ENCODE measurements around the gene CHST10.

Gene CHST10

DNA sequence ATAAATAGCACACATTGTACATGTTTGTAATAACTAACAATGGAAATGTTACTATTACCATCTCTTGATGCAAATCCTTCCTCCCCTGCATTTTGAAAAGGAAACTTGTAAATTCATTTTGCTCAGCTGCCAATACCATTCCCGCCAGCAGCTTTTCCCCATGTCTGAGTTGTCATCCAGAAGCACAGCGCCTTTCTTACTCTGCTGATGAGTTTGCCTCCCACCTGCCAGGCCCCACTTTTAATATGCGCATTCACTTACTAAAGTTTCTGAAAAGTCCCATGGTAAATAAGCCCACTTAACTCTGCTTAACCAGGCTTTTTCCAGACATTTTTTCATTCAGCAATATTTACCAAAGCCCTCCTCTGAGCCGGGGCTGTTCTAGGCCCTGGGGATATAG lies 3.9 kb downstream of the CHST10 start:
- DNase-seq, result no peak

DNA sequence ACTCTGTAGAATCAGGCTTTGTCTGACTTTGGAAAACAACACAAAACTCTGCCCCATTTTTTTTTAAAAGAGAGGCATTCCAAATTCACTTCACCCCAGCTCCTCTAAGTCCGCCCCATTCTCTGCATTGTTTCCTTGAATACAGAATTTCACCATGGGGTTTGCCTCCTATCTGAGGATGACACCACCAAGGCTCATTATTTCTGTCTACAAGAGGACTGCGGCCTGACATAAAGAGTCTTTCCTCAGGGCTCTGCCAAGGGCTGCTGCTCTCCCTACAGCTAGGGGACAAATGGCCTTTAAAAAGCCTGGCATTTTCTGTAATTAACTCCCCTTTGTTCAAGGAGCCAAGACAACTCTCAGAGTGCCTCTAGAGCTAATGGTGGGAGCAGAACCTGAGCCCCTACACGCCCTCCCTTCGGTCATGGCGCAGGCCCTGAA lies 4.6 kb downstream of the CHST10 start:
- DNase-seq, result no peak

DNA sequence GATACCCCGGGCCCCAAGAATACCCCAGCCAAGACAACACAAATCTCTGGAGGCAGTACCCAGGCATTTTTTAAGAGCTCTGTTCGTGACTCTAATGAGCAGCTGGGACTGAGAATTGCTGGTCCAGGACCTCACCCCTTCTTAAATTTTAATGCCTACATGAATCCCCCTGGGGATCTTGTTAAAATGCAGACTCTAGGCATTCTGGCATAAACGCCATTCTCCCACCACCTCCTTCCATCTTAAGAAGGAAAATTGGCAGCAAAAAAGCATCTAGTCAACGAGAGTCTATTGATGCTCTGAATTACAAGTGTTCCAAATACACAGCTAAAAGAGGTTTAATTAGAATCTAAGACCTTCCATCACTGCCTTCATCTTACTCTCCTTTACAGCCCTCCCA lies 5.0 kb downstream of the CHST10 start:
- DNase-seq, result no peak

DNA sequence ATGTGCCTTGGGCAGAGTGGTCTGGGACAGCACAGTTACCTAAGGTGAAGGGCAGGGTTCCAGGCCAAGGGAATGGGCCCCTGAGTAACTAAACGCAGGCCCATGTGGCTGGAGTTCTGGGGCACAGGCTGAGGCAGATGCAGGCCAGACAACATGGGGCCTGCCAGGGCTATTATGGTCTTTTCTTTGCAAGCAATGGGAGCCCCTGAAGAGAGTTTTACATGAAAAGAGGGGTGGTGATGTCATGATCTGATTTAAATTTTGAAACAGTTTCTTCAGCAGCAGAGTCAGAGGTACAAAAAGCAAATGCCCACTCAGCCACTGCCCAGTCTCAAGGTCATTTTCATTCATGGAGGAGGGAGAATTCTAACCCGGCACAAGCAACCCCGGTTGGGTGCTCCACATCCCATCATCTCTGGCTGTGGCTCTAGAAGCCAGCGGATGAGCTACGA lies 5.6 kb downstream of the CHST10 start:
- no peak for DNase-seq

DNA sequence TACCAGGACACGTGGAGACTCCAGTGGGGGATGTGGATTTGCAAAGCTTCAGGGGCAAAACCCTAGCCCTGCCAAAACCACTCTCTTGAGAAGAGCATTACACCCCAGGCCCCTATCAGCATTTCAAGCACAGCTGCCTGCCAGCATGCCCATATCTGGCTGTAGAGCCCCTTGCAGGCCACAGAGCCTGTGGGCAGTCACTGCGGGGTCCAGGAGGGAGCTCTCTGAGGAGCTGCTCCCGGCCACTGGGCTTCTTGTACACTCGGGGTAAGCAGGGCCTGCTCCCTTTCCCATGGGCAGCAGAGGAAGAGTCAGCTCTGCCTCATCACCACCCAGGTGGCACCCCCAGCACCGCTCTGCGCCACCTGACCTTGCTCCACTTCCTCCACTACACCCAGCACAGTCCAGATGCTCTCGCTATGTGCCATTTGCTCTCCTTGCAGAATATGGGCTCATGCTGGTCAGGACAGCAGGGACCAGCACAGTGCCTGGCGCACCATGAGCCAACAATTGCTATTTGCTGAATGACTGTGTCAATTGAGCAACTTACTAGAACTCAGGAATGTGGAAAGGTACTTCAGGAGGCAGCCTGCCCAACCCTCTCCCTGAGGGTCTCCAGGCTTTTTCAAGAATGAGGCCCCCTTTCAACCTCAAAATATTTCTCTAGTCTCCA lies 7.4 kb downstream of the CHST10 start:
- DNase-seq, result no peak

DNA sequence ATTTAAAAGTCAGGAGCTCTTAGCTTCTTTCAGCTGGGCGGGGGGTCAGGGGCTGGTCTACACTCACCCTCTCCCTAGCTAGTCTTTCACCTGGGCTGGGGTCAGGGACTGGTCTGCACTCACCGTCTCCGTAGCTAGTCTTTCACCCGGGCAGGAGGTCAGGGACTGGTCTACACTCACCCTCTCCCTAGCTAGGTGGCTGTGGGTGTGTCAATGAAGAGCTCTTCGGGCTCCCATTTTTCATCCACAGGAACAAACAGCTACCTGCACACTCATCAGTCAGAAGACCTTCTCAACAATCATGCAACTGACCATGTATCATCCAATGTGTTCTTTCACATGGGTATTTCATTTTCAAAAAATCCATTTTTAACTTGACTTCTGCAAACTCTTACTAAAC lies 8.0 kb downstream of the CHST10 start:
- no peak for DNase-seq

DNA sequence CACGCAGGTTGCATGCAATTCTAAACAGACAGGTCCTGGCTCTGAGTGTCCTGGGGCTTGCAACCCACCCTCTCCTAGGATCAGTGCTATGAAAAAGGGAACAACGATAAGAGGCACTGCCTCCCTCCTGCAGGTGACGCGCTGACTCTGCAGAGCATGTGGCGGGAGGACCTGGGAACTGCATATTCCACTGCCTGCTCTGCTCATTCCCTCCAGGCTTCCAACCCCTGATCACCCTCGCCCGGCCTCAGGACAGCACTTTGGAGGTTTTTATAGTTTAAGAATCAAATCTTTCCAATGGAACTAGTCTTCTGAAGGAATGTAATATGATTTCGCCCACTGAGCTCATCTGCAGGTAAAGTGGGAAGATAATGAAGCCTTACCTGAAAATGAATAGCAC lies 8.5 kb downstream of the CHST10 start:
- DNase-seq, result no peak

DNA sequence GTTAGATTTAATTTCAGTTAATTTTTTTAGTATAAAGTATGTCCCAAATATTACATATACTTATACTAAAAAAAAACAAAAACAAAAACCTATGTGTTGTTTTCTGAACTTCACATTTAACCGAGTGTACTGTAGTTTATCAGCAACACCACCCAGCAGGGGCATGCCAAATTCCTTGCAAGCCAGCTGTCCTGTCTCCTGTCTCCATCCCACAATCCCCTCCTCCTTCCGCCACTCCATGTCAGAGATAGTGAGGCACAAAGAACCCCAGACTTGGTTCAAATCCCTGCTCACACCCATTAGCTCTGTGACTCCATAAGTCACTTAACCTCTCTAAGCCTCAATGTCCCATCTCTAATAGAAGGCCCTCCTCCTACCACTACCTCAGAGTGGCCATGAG lies 9.4 kb downstream of the CHST10 start:
- DNase-seq, result no peak

DNA sequence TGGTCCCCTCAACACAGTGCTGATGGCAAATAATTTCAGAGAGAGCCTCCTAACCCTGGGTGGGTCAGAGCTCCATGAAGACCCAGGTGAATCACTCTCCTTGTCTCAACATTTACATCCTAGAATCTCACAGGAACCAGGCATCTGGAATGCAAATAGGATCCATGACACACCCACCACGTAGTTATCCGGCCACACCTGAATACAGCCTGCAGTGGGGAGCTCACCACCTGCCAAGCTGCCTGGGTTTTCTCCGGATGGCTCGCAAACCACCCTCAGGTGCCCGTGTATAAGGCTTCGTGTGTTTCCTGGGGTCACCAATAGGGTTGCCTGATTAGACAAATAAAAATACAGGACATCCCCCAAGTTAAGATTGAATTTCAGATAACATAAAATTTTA lies 9.9 kb downstream of the CHST10 start:
- no peak for DNase-seq

DNA sequence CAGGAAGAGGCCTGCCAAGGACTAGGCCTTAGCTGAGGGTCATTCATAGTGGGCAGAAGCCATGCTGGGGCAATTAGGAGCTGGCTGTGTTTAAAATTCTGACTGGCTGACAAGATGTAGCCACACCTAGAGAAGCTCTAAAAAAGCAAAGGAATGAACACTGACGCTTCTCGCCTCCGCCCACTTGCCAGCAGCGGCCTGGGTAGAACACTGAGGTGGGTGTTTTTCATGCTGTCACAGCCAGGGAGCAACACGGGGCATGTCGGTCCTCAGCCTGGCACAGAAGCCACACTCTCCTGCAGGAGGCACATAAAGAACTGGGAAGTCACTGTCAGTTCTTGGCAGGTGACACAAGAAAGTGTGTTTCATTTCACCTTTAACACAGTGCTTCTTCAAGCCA lies 10.4 kb downstream of the CHST10 start:
- DNase-seq, result no peak

DNA sequence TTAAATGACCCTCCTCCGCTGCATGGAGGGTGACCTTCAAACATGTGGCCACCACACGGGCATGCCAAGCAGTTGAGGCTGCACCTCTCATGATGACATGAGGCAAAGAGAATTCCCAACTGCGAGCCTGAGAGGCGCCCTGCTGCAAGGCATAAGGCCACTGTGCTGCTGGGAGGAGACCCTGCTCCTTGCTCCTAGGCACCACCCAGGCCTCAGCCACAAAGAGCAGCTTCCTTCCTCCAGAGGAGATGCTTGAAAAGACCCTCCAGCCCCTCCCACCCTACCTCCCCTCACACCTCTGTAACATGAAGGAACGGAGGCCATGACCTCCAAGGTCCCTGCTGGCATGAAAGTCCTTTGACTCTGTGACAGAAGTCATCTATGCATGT lies 11.4 kb downstream of the CHST10 start:
- DNase-seq, result no peak

DNA sequence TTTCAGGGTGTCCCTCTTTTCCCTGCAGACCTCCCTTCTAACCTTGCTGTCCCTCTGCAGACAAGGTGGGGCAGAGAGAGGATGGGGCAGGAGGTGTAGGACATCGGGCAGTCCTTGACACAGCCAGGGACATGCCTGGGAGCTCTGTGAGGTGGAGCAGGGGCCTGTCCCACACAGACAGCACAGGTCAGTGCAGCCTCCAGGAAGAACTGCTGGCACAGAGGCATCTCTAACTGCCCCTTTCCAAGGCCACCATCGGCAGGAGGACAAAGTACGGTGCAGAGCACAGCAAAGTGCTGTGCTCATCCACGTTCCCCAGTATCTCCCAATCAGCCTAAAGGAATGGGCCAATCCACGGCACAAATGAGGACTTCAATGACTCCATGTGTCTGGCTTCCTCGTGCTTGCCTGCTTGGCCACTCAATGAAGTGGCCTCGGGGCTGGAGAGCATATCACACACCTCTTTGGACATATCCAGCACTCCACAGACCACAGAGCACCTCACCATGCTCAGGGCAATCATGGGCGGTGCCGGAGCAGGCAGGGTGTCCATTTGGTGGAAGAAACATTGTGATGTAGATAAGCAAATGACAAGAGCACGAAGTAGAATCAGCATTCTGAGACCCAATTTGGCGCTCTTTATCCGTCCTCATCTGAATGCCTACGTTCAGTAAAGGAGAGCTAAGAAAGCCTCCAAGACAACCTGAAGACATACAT lies 11.9 kb downstream of the CHST10 start:
- no peak for DNase-seq

DNA sequence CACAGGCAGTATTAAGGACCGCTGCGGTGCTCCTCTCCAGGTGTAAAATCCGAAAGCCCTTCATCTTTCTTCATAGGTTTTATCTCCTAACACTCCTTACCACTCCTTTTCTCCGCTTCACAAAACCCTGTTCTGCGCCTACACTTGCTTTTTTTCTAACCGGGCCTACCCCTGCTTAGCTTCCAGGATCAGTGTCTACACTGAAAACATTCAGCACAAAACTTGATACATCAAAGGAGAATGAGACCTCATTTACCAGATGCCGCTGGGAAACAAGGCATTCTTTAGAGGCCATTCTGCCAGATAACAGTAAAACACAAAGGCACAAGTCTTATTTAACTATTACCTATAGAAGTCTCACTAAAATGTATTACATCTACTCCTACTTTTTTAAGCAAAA lies 13.1 kb downstream of the CHST10 start:
- no peak for DNase-seq

DNA sequence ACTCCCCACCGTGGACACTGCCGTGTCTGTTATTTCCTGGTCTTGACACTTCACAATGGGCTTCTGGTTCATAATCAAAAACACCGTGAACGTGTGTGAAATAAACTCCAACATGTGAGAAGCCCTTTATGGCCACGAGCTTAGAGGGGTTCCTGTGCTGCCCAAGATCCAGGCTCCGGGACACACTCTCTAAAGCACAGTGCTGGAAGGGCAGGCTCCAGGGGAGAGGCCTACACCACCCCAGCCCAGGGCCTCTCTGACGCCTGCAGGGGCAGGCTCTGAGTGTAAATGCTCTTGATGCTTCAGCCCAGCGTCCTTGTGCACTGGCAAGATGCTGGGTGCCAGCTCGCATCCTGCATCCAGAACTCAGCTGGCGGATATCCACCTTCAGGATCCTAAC lies 13.7 kb downstream of the CHST10 start:
- DNase-seq, result no peak

DNA sequence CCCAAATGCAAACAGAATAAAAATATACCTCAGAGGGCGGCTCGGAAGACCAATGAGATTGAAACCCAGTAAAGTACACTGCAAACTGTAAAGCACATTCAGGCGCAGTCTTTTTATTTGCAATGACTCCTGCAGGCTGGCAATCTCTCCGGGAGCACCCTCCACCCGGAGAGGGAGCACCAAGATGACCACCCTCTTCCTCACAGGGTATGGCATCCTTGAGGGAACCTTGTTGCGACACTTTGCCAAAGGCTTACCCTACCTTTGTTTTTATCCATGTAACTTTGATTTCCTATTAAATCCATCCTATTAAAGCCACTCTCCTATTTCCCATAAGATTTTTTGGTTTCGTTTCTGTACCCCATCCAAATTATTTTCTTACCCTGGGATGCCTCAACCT lies 16.2 kb downstream of the CHST10 start:
- no peak for DNase-seq

DNA sequence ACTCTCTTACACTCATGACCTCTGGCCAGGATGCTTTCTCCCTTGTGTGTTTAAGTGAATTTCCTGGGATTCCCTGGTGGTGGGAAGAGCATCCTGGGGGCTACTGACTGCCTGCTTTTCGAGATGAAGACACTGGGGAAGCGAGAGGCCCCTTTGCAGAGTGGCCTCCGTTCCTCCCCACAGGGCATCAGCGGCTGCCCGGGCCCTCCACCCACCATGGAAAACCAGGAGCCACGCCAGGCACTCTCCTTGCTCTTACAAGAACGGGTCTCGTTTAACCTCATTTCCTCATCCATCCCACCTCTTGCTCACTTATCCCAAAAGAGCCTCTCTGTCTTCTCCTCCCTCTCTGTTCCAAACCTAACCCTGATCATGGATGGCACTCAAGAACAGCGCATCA lies 17.8 kb downstream of the CHST10 start:
- DNase-seq, result no peak

DNA sequence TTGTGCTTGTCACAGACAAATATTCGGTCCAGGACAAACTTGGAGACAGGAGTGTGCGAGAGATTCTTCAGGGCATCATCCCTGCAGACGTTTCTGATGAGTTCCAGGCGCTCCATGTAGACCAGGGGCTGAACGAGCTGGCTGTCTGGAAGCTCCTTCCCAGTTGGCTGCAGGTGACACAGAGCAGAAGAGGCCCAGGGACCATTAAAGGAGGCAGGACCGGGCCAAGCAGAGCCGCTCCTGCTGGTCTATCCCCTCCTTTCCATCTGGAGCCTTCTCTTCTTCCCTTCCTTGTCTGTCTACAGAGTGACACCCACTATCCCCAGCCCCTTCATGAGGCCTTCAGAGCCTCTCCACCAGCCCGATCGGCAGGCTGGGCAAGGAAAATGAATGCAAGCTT lies 19.5 kb downstream of the CHST10 start:
- no peak for DNase-seq

DNA sequence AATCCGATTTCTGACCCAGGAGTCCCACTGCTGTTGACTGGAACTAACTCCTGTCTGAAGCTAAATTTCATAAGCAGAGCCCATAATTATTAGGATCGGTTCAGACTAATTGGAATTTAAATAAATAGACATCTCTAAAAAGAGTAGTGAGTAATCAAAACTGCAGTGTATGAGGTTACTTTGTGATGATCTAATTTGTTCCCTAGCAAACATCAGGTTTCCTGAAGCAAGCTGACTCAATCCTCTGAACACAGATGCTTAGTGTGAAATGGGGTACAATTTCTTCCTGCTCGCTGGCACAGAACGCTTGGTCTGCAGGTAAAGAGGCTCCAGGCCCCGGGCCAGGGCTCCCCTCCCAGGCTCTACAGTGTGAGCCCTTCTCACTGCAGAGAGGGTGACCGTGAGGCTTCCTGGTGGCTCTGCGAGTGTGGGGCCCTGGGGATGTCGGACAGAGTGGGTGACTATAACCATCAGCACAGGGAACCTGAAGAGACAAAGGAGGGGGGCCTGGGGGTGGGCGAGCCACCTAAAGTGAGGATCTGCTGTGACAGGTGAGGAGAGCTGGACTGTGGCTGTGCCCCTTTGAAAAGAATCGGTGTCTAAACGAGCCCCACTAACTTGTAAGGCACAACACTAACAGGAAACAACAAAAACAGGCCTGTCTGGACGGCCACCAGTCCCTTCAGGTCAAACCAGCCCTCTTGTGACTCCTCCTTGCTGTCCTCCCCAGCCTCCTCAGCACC lies 20.2 kb downstream of the CHST10 start:
- DNase-seq, result no peak

DNA sequence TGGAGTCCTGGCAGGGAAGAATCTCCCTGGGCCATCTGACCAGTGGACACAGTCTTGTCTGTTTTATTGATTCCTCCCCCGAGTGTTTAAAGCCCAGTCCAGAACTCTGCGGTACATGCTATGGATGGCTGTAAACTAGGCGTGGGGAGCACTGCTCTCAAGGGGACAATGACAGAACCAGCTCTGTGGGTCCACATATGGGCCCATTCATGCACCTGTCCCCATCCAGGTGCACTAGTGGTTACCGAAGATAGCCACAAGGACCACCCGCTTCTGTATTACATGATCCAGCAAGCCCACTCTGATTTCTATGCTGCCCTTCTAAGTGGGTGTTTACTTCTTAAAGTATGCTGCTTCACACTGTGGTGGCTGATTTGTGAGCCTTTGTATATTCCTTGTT lies 21.0 kb downstream of the CHST10 start:
- DNase-seq, result no peak

DNA sequence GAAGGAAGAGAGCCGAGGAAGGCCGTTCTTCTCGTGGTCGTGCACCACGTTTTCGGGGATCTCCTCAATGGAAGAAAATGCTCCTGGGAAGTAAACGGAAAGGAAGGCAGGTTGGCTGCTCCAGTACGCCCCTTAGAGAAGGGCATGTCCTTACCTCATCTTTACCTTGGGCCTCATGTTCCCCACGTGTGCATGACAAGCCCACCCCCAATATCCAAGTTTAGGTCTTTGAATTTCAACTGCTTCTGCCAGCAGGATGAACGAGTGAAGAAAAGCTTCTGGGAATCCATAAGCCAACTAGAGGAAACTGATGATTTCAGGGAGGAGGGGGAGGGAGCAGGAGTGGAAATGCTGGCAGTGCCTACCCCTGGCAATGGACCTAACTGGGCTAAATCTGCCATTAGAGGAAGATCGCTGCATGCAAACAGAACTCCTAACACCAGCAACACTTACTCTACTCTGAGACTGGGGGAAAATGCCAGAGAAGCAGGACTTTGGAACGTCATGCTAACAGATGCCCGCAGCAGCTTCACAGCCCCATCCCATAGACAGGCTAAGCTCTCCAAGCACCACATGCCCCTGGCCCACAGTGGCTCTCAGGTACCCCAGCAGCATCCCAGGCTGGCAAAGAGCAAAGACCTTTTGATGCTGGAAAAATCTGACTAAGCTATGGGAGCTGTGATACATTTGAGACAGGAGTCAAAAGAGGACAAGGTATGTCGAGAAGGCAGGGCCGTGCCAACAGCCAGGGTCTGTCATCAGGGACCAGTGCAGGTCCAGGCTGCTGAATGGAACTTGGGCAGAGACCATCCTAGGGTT lies 21.7 kb downstream of the CHST10 start:
- no peak for DNase-seq

DNA sequence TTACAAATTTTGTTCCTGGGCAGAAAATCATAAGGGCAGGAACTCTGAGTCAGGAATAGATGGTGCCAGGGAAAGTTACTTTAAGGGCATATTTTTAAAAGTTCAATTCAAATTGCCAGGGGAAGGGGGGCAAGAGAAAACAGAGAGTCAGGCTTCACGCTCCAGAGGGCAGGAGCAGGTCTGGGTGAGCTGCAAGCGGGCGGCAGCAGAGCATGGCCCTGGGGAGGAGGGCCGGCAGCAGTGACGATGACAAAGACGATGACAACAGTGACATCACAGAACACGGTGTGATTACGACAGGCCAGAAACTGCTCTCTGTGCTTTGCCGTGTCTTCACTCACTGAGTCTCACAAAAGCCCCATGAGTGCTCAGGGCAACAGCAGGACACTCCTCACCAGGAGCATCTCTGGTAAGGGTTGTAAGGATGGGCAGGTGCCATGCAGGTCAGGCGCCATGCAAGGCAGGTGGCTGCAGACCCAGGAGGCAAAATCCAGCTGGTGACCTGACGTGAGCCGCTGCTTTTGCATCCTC lies 23.3 kb downstream of the CHST10 start:
- no peak for DNase-seq

DNA sequence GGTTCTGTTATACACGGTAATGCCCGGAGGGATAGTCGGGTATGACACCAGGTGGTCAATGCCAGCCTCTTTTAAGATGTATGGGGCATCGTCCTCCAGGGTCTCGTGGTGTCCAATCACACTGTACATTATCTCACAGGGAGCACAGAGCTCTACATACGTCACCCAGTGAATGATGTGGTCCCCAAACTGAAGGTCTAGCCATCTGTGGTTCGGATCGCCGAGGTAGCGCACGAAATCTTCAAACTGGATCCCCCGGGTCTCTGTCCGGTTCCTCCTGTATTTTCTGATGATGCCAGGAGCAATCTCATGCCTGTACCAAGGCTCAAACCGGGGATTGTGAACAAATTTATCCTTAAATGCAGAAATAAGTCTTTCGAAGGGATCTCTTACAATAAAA lies 24.1 kb downstream of the CHST10 start:
- no peak for DNase-seq

DNA sequence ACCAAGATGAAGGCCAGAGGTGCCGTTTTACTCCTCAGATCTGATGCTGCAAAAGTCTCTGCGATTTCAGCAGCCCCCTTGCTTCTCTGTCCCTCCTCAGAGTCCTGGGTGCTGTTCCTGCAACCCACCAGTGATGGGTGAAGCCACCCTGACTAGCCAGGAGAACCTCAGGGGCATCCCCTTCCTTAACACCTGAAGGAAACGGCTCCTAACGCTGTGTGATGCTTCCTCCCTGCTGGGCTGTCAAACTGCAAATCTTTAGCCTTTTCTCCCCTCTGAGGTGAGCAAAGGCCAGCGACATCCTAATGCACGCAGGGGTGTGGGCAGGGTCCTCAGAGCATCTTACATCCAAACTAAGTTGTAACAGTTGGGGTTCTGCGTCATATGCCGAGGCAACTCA lies 24.8 kb downstream of the CHST10 start:
- no peak for DNase-seq

Measured in NCI-H2029 (cell line).